GM23338 (cell line): Measurements from ENCODE around the gene HMCN2. TPM values are rescaled to one million over a fixed set of nuclear protein-coding genes. Genes with fewer than 3 reads are reported as not detected.

Experiments
- ATAC-seq: fragments of 200-7000 bp; cut with Tn5 transposase; 3 replicates; pipeline ENCODE4 v1.9.1; 2020
- DNase-seq: peaks from one replicate; pipeline ENCODE4 v3.0.0-alpha.2; 2015; ENCODE audit warnings: low spot score
- H2AFZ ChIP-seq: fragments of 200-600 bp; sonication (generic); 2 replicates; pipeline ENCODE4 v1.8.0; 2016; ENCODE audit warnings: antibody characterized with exemption, mild to moderate bottlenecking, moderate library complexity
- H3F3A ChIP-seq: fragments of 200-600 bp; sonication (generic); replicated peaks from 2 replicates; pipeline ENCODE4 v1.8.0; 2017; ENCODE audit warnings: antibody characterized with exemption, mixed run types, low read depth
- H3K27ac ChIP-seq: fragments of 200-600 bp; sonication (generic); 2 replicates; pipeline ENCODE4 v1.6.1; 2016; ENCODE audit warnings: low read depth
- H3K27me3 ChIP-seq: fragments of 200-600 bp; sonication (generic); 2 replicates; pipeline ENCODE4 v1.8.0; 2016; ENCODE audit warnings: mild to moderate bottlenecking, mixed run types, moderate library complexity; ENCODE audit not compliant: insufficient read depth
- H3K36me3 ChIP-seq: fragments of 200-600 bp; sonication (generic); 2 replicates; pipeline ENCODE4 v1.8.0; 2016; ENCODE audit warnings: mild to moderate bottlenecking; ENCODE audit not compliant: insufficient read depth
- H3K4me1 ChIP-seq: fragments of 200-600 bp; sonication (generic); 2 replicates; pipeline ENCODE4 v1.8.0; 2016; ENCODE audit warnings: mild to moderate bottlenecking, moderate library complexity; ENCODE audit not compliant: insufficient read depth
- H3K4me2 ChIP-seq: fragments of 200-600 bp; sonication (generic); 2 replicates; pipeline ENCODE4 v1.7.1; 2017; ENCODE audit warnings: mixed run types
- H3K4me3 ChIP-seq: fragments of 200-600 bp; sonication (generic); 2 replicates; pipeline ENCODE4 v1.6.1; 2016; ENCODE audit warnings: mixed run types
- H3K79me2 ChIP-seq: fragments of 200-600 bp; sonication (generic); replicated peaks from 2 replicates; pipeline ENCODE4 v1.8.0; 2017; ENCODE audit warnings: mild to moderate bottlenecking; ENCODE audit not compliant: insufficient read depth
- H3K9me2 ChIP-seq: fragments of 200-600 bp; sonication (generic); 2 replicates; pipeline ENCODE4 v1.8.0; 2017; ENCODE audit not compliant: insufficient read depth
- H4K20me1 ChIP-seq: fragments of 200-600 bp; sonication (generic); replicated peaks from 2 replicates; pipeline ENCODE4 v1.8.0; 2017; ENCODE audit warnings: mild to moderate bottlenecking; ENCODE audit not compliant: insufficient read depth
- H3K27ac Mint-ChIP-seq: 2 replicates; pipeline ENCODE4 v1.8.0; 2020; ENCODE audit warnings: inconsistent platforms, mild to moderate bottlenecking, moderate library complexity, mixed read lengths
- H3K27me3 Mint-ChIP-seq: 3 replicates; pipeline ENCODE4 v1.8.0; 2022; ENCODE audit warnings: low read depth, mild to moderate bottlenecking, moderate library complexity, mixed read lengths, inconsistent platforms; ENCODE audit not compliant: insufficient read depth, poor library complexity
- H3K36me3 Mint-ChIP-seq: 3 replicates; pipeline ENCODE4 v1.8.0; 2021; ENCODE audit warnings: low read depth, mild to moderate bottlenecking, inconsistent platforms, moderate library complexity, mixed read lengths
- H3K4me1 Mint-ChIP-seq: 3 replicates; pipeline ENCODE4 v1.8.0; 2020; ENCODE audit warnings: mild to moderate bottlenecking, inconsistent platforms, mixed read lengths
- H3K4me3 Mint-ChIP-seq: 3 replicates; pipeline ENCODE4 v1.8.0; 2021; ENCODE audit warnings: moderate library complexity, mild to moderate bottlenecking, inconsistent platforms, mixed read lengths
- H3K9me3 Mint-ChIP-seq: 3 replicates; pipeline ENCODE4 v1.8.0; 2020; ENCODE audit warnings: moderate library complexity, mild to moderate bottlenecking, inconsistent platforms, mixed read lengths
- CREB1 ChIP-seq: fragments of 250-450 bp; sonication (Bioruptor Pico); IDR thresholded peaks from 2 replicates; pipeline ENCODE4 v1.5.0; 2020; ENCODE audit warnings: low read depth, mild to moderate bottlenecking, moderate library complexity
- JUNB ChIP-seq: IDR thresholded peaks from one replicate; pipeline ENCODE4 v1.6.1; 2016; ENCODE audit warnings: antibody characterized with exemption; ENCODE audit not compliant: unreplicated experiment
- NANOG ChIP-seq: IDR thresholded peaks from 2 replicates; pipeline ENCODE4 v1.6.1; 2016; ENCODE audit warnings: antibody characterized with exemption, borderline replicate concordance
- POLR2AphosphoS5 ChIP-seq: IDR thresholded peaks from 2 replicates; pipeline ENCODE4 v1.6.1; 2016; ENCODE audit warnings: antibody characterized with exemption, low read depth
- STAT1 ChIP-seq: IDR thresholded peaks from one replicate; pipeline ENCODE4 v1.6.1; 2016; ENCODE audit warnings: antibody characterized with exemption; ENCODE audit not compliant: unreplicated experiment
- polyA plus RNA-seq: library from polyadenylated mRNA; unstranded; fragments of >200 nt; fragmentation: Nextera tagmentation; extraction: Ambion mirVana; gene quantifications from 2 replicates; pipeline ENCODE4 v1.2.1, GENCODE V29; 2016
- total RNA-seq: library from RNA; depleted of rRNA; stranded (reverse); fragments of >200 nt; shearing (Covaris generic); gene quantifications from 2 replicates; pipeline ENCODE4 v1.2.3, GENCODE V29; 2014
- TF ChIP-seq, protein P1 (sequence below): IDR thresholded peaks from one replicate; pipeline ENCODE4 v1.6.1; 2018; ENCODE audit warnings: antibody characterized with exemption; ENCODE audit not compliant: unreplicated experiment
- TF ChIP-seq, protein P2 (sequence below): IDR thresholded peaks from 2 replicates; pipeline ENCODE4 v1.6.1; 2016; ENCODE audit warnings: antibody characterized with exemption
- TF ChIP-seq, protein P3 (sequence below): fragments of 250-450 bp; sonication (Bioruptor Pico); IDR thresholded peaks from 2 replicates; pipeline ENCODE4 v1.5.0; 2020; ENCODE audit warnings: mild to moderate bottlenecking, moderate library complexity

Gene HMCN2
- total and polyA plus RNA-seq, 2 experiments from 2014 or later = 1.3 to 4.7 TPM

DNA sequence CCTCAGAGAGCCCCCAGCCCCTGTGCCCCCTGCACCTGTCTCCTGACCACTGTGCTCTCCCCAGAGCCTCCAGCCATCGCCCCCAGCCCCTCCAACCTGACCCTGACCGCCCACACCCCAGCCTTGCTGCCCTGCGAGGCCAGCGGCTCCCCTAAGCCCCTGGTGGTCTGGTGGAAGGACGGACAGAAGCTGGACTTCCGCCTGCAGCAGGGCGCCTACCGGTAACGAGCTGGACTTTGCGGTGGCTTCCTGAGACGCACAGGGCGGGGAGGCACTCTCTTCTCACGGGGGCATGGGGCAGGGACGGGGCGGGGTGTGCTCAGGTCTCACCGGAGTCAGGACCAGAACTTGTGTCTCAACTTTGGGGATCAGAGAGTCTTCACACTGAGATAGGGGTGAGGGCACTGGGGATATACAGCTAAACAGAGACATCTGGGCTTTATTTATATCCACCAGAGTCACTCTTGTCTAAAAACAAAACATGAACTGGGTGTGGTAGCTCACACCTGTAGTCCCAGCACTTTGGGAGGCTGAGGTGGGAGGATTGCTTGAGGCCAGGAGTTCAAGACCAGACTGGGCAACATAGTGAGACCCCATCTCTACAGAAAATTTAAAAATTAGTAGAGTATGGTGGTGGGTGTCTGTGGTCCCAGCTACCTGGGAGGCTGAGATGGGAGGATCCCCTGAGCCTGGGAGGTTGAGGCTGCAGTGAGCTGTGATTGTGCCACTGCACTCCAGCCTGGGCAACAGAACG is 133.1 kb downstream of the HMCN2 start (continued):
- TF ChIP-seq, protein P1, sequence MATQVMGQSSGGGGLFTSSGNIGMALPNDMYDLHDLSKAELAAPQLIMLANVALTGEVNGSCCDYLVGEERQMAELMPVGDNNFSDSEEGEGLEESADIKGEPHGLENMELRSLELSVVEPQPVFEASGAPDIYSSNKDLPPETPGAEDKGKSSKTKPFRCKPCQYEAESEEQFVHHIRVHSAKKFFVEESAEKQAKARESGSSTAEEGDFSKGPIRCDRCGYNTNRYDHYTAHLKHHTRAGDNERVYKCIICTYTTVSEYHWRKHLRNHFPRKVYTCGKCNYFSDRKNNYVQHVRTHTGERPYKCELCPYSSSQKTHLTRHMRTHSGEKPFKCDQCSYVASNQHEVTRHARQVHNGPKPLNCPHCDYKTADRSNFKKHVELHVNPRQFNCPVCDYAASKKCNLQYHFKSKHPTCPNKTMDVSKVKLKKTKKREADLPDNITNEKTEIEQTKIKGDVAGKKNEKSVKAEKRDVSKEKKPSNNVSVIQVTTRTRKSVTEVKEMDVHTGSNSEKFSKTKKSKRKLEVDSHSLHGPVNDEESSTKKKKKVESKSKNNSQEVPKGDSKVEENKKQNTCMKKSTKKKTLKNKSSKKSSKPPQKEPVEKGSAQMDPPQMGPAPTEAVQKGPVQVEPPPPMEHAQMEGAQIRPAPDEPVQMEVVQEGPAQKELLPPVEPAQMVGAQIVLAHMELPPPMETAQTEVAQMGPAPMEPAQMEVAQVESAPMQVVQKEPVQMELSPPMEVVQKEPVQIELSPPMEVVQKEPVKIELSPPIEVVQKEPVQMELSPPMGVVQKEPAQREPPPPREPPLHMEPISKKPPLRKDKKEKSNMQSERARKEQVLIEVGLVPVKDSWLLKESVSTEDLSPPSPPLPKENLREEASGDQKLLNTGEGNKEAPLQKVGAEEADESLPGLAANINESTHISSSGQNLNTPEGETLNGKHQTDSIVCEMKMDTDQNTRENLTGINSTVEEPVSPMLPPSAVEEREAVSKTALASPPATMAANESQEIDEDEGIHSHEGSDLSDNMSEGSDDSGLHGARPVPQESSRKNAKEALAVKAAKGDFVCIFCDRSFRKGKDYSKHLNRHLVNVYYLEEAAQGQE = no peak
- TF ChIP-seq, protein P2, sequence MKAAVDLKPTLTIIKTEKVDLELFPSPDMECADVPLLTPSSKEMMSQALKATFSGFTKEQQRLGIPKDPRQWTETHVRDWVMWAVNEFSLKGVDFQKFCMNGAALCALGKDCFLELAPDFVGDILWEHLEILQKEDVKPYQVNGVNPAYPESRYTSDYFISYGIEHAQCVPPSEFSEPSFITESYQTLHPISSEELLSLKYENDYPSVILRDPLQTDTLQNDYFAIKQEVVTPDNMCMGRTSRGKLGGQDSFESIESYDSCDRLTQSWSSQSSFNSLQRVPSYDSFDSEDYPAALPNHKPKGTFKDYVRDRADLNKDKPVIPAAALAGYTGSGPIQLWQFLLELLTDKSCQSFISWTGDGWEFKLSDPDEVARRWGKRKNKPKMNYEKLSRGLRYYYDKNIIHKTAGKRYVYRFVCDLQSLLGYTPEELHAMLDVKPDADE = no peak

- Histone ChIP-seq H3K4me3 (no peak overlapping the region), H3K27ac (no peak overlapping the region), H3K79me2 (no peaks in the 10 kb centered on the region), H2AFZ (no peak overlapping the region), H3K9me2 (no peaks in the 10 kb centered on the region), H3K27me3 (no peaks in the 10 kb centered on the region), H3K36me3 (no peaks in the 10 kb centered on the region), H4K20me1 (no peaks in the 10 kb centered on the region), H3F3A (no peaks in the 10 kb centered on the region), H3K4me2 (no peak overlapping the region), H3K4me1 (no peaks in the 10 kb centered on the region)
- Mint-ChIP-seq H3K36me3 (peaks cover 8% of the 10 kb centered on the region; the same call in 1 of the 3 replicates), H3K4me1 (no peaks in the 10 kb centered on the region), H3K9me3 (no peaks in the 10 kb centered on the region), H3K27me3 (peaks cover 4% of the 10 kb centered on the region), H3K4me3 (no peak overlapping the region), H3K27ac (no peak overlapping the region)
- TF ChIP-seq NANOG = no peak
- TF ChIP-seq, protein P3, sequence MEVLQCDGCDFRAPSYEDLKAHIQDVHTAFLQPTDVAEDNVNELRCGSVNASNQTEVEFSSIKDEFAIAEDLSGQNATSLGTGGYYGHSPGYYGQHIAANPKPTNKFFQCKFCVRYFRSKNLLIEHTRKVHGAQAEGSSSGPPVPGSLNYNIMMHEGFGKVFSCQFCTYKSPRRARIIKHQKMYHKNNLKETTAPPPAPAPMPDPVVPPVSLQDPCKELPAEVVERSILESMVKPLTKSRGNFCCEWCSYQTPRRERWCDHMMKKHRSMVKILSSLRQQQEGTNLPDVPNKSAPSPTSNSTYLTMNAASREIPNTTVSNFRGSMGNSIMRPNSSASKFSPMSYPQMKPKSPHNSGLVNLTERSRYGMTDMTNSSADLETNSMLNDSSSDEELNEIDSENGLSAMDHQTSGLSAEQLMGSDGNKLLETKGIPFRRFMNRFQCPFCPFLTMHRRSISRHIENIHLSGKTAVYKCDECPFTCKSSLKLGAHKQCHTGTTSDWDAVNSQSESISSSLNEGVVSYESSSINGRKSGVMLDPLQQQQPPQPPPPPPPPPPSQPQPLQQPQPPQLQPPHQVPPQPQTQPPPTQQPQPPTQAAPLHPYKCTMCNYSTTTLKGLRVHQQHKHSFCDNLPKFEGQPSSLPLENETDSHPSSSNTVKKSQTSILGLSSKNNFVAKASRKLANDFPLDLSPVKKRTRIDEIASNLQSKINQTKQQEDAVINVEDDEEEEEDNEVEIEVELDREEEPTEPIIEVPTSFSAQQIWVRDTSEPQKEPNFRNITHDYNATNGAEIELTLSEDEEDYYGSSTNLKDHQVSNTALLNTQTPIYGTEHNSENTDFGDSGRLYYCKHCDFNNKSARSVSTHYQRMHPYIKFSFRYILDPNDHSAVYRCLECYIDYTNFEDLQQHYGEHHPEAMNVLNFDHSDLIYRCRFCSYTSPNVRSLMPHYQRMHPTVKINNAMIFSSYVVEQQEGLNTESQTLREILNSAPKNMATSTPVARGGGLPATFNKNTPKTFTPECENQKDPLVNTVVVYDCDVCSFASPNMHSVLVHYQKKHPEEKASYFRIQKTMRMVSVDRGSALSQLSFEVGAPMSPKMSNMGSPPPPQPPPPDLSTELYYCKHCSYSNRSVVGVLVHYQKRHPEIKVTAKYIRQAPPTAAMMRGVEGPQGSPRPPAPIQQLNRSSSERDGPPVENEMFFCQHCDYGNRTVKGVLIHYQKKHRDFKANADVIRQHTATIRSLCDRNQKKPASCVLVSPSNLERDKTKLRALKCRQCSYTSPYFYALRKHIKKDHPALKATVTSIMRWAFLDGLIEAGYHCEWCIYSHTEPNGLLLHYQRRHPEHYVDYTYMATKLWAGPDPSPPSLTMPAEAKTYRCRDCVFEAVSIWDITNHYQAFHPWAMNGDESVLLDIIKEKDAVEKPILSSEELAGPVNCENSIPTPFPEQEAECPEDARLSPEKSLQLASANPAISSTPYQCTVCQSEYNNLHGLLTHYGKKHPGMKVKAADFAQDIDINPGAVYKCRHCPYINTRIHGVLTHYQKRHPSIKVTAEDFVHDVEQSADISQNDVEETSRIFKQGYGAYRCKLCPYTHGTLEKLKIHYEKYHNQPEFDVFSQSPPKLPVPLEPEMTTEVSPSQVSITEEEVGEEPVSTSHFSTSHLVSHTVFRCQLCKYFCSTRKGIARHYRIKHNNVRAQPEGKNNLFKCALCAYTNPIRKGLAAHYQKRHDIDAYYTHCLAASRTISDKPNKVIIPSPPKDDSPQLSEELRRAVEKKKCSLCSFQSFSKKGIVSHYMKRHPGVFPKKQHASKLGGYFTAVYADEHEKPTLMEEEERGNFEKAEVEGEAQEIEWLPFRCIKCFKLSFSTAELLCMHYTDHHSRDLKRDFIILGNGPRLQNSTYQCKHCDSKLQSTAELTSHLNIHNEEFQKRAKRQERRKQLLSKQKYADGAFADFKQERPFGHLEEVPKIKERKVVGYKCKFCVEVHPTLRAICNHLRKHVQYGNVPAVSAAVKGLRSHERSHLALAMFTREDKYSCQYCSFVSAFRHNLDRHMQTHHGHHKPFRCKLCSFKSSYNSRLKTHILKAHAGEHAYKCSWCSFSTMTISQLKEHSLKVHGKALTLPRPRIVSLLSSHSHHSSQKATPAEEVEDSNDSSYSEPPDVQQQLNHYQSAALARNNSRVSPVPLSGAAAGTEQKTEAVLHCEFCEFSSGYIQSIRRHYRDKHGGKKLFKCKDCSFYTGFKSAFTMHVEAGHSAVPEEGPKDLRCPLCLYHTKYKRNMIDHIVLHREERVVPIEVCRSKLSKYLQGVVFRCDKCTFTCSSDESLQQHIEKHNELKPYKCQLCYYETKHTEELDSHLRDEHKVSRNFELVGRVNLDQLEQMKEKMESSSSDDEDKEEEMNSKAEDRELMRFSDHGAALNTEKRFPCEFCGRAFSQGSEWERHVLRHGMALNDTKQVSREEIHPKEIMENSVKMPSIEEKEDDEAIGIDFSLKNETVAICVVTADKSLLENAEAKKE (CRISPR knock-in tag) = no peak
- TF ChIP-seq CREB1 (CRISPR knock-in tag) = no peak
- no peak for TF ChIP-seq JUNB
- TF ChIP-seq POLR2AphosphoS5 = no peak
- TF ChIP-seq, protein P2 = no peak
- TF ChIP-seq STAT1 = no peak
- no peak for DNase-seq
- ATAC-seq = no peak
Observed at GRCh38 chr9:130399768-130400167, 134.2 kb downstream of the HMCN2 start.
